Measurements from ENCODE around the gene FSTL1. TPM values are rescaled to one million over a fixed set of nuclear protein-coding genes. Genes with fewer than 3 reads are reported as not detected.
A peak's percentile ranks its signal among the peaks of the same experiment; 100 is the strongest.

The FSTL1 gene
- total RNA-seq, 4 donors from 2014 or later: 311 to 1,355 (median 418) TPM

DNA sequence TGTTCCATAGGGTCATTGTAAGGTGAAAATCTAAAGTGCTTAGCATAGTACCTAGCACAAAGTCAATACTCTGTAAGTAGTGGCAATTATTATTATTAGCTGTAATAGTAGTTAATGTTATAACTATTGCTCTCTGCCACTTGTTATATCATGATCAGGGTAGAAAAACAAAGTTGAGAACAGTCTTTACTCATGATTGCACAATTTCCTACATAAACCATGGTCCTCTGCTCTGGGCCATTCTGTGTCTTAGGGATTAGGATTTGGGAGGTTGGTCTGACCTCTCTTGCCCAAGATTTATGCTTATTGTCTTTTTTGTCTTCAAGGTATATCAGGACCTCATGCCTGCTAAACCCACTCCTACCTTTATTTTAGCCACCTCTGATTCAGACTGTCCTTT, 97.3 kb downstream of the FSTL1 start:
- no peak for DNase-seq

GRCh38 chr3:120352017-120352416, 98.8 kb downstream of the FSTL1 start:
- intact Hi-C loops (cut with DNase I; ENCODE audit: low total_unique reads): no loop called here
- DNase-seq: no peak
- no peak overlapping the region for H3K4me3 ChIP-seq
- H3K27me3 ChIP-seq: no peaks in the 10 kb centered on the region
- no peaks in the 10 kb centered on the region for H3K36me3 ChIP-seq
- H3K9me3 ChIP-seq: no peaks in the 10 kb centered on the region
- no peak overlapping the region for H3K27ac ChIP-seq
- TF ChIP-seq CTCF (IDR thresholded peaks at IDR 0.05) (no peak), POLR2A (IDR thresholded peaks at IDR 0.05) (no peak)
- no peaks in the 10 kb centered on the region for H3K4me1 ChIP-seq

More for the DNA sequence above, 97.3 kb downstream of the FSTL1 start:
- Histone ChIP-seq H3K9me3 (no peaks in the 10 kb centered on the region), H3K4me3 (no peak overlapping the region), H3K4me1 (no peaks in the 10 kb centered on the region), H3K27ac (no peak overlapping the region), H3K27me3 (no peaks in the 10 kb centered on the region), H3K36me3 (no peaks in the 10 kb centered on the region)
- intact Hi-C loops (cut with DNase I; ENCODE audit: low total_unique reads): no loop called here
- TF ChIP-seq POLR2A (IDR thresholded peaks at IDR 0.05): no peak
- no peak for TF ChIP-seq CTCF (IDR thresholded peaks at IDR 0.05)

DNA sequence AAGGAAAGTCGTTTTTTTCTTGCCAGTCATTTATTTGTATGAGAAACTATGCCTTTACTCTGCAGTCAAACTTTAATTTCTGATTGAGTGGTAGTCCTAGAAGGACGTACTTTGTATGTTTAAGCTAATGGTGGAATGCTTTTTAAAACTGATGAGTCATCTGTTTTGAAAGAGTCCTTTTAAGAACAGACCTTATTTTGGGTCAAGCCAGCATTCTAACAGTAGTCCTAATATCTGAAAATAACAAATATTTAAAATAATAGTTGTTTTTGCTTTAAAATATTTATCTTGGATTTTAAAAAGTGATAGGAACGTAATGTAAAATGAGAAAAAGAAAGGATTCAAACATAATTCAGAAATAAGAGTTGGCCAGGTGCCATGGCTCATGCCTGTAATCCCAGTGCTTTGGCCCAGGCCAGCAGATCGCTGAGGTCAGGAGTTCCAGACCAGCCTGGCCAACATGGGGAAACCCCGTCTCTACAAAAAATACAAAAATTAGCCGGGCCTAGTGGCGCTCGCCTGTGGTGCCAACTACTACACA, 100.3 kb downstream of the FSTL1 start:
- no peaks in the 10 kb centered on the region for H3K4me1 ChIP-seq
- H3K9me3 ChIP-seq: no peaks in the 10 kb centered on the region
- intact Hi-C loops (cut with DNase I; ENCODE audit: low total_unique reads): no loop called here
- peak; percentile 20 for DNase-seq
- no peaks in the 10 kb centered on the region for H3K27me3 ChIP-seq
- peak overlapping the region; percentile 76 to 92 for H3K4me3 ChIP-seq
- H3K27ac ChIP-seq: peak overlapping the region; percentile 93 to 98
- no peaks in the 10 kb centered on the region for H3K36me3 ChIP-seq
- TF ChIP-seq CTCF (IDR thresholded peaks at IDR 0.05): no peak
- TF ChIP-seq POLR2A (IDR thresholded peaks at IDR 0.05): no peak

DNA sequence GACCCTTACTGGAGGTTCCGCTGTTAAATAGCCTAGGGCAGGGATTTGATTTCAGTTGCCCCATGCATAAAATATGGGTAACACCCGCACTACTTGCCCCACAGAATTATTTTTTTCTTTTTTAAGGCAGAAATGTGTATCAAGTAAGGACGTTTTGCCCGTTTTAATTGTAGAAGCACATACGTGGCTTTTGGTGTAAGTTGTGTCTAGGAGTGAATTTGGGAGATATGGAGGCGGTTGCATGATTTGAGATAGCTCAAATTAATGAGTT, 101.0 kb downstream of the FSTL1 start:
- H3K4me1 ChIP-seq: no peaks in the 10 kb centered on the region
- peak overlapping the region; percentile 93 to 98 for H3K27ac ChIP-seq
- no peaks in the 10 kb centered on the region for H3K36me3 ChIP-seq
- peak overlapping the region; percentile 76 to 92 for H3K4me3 ChIP-seq
- H3K9me3 ChIP-seq: no peaks in the 10 kb centered on the region
- DNase-seq: no peak
- no peaks in the 10 kb centered on the region for H3K27me3 ChIP-seq
- no peak for TF ChIP-seq CTCF (IDR thresholded peaks at IDR 0.05)
- no peak for TF ChIP-seq POLR2A (IDR thresholded peaks at IDR 0.05)
- intact Hi-C loops (cut with DNase I; ENCODE audit: low total_unique reads): no loop called here

GRCh38 chr3:120348991-120349854, 101.6 kb downstream of the FSTL1 start, which contains the start of gene LRRC58:
Gene LRRC58, minus strand, starts transcription at chr3:120349354. Its CDS starts 111 bp downstream, at chr3:120349243.
- intact Hi-C loops (cut with DNase I; ENCODE audit: low total_unique reads): no loop called here
- Histone ChIP-seq H3K36me3 (no peaks in the 10 kb centered on the region), H3K27me3 (no peaks in the 10 kb centered on the region), H3K27ac (peak within 1 kb of the TSS; percentile 93 to 98), H3K4me1 (no peaks in the 10 kb centered on the region), H3K9me3 (no peaks in the 10 kb centered on the region), H3K4me3 (peak within 1 kb of the TSS; percentile 76 to 92)
- TF ChIP-seq CTCF (IDR thresholded peaks at IDR 0.05) (peak; percentile 16 to 45 (median 26)), POLR2A (IDR thresholded peaks at IDR 0.05) (peak; percentile 79 to 94)
- peak; percentile 85 to 91 for DNase-seq

Measured in uterus (tissue), 4 donors.